H1 (cell line): ENCODE data around the gene NLRP12.

ENCODE experiments used
- CBX8 ChIP-seq: fragments of 300-800, 300-1000 bp; sonication (generic); IDR thresholded peaks from 2 replicates; pipeline ENCODE4 v1.7.1; 2016; ENCODE audit warnings: low read depth, low read length, borderline replicate concordance
- CTCF ChIP-seq, 3 experiments: IDR thresholded peaks; 1 replicate in 2 of 3; 2 replicates in 1 of 3; pipeline versions ENCODE4 v1.5.1 to v1.6.1; 2011; ENCODE audit warnings: low read length in 3 of 3, mild to moderate bottlenecking in 3 of 3, inconsistent platforms in 2 of 3, low read depth in 1 of 3, moderate library complexity in 1 of 3; ENCODE audit not compliant: insufficient read depth in 1 of 3; ENCODE audit errors: control extremely low read depth in 1 of 3
- POLR2A ChIP-seq, 2 experiments: IDR thresholded peaks; 1 replicate in 1 of 2; 2 replicates in 1 of 2; pipeline ENCODE4 v1.6.1; 2011; ENCODE audit warnings: low read depth in 2 of 2, low read length in 2 of 2, mild to moderate bottlenecking in 2 of 2; ENCODE audit errors: control extremely low read depth in 1 of 2
- RXRA ChIP-seq: IDR thresholded peaks from 2 replicates; pipeline ENCODE4 v1.6.1; 2011; ENCODE audit warnings: low read depth, mild to moderate bottlenecking, low read length, moderate library complexity; ENCODE audit not compliant: insufficient read depth
- SP4 ChIP-seq: IDR thresholded peaks from 2 replicates; pipeline ENCODE4 v1.6.1; 2012; ENCODE audit warnings: low read length, inconsistent platforms
- TCF12 ChIP-seq: IDR thresholded peaks from 2 replicates; pipeline ENCODE4 v1.6.1; 2011; ENCODE audit warnings: low read depth, mild to moderate bottlenecking, low read length

- no peak for TF ChIP-seq CTCF (IDR thresholded peaks at IDR 0.05; ENCODE audit: control extremely low read depth in 1 of 3, insufficient read depth in 1 of 3, low read depth in 1 of 3, low read length in 3 of 3)
- TF ChIP-seq SP4, result no peak
- no peak for TF ChIP-seq POLR2A (IDR thresholded peaks at IDR 0.05; ENCODE audit: control extremely low read depth in 1 of 2, low read depth in 2 of 2, low read length in 2 of 2)
- no peak for TF ChIP-seq TCF12
- TF ChIP-seq CBX8, result no peak
- TF ChIP-seq RXRA, result no peak
These were observed 41.4 kb downstream of the NLRP12 start for GRCh38 chr19:53782698-53783097.
